GM12873 (cell line): ENCODE measurements around the gene RASGRF1.

Experiments used
- TF ChIP-seq, protein P1 (sequence below): IDR thresholded peaks from 2 replicates; pipeline ENCODE4 v1.5.1; 2012; ENCODE audit warnings: low read depth, mild to moderate bottlenecking, moderate library complexity, low read length, control low read depth; ENCODE audit not compliant: insufficient read depth; ENCODE audit errors: missing control alignments

The RASGRF1 gene

GRCh38 chr15:78946493-78946892, 144.1 kb downstream of the RASGRF1 start:
- TF ChIP-seq, protein P1, sequence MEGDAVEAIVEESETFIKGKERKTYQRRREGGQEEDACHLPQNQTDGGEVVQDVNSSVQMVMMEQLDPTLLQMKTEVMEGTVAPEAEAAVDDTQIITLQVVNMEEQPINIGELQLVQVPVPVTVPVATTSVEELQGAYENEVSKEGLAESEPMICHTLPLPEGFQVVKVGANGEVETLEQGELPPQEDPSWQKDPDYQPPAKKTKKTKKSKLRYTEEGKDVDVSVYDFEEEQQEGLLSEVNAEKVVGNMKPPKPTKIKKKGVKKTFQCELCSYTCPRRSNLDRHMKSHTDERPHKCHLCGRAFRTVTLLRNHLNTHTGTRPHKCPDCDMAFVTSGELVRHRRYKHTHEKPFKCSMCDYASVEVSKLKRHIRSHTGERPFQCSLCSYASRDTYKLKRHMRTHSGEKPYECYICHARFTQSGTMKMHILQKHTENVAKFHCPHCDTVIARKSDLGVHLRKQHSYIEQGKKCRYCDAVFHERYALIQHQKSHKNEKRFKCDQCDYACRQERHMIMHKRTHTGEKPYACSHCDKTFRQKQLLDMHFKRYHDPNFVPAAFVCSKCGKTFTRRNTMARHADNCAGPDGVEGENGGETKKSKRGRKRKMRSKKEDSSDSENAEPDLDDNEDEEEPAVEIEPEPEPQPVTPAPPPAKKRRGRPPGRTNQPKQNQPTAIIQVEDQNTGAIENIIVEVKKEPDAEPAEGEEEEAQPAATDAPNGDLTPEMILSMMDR, result no peak

- TF ChIP-seq, protein P1, result no peak
These were observed 145.7 kb downstream of the RASGRF1 start, which contains the start of gene CTSH for GRCh38 chr15:78944669-78945407. CTSH (minus strand) TSS chr15:78945046; CDS start chr15:78944981, 65 bp downstream.

GRCh38 chr15:78944202-78944625, 146.4 kb downstream of the RASGRF1 start:
- TF ChIP-seq, protein P1, result no peak

DNA sequence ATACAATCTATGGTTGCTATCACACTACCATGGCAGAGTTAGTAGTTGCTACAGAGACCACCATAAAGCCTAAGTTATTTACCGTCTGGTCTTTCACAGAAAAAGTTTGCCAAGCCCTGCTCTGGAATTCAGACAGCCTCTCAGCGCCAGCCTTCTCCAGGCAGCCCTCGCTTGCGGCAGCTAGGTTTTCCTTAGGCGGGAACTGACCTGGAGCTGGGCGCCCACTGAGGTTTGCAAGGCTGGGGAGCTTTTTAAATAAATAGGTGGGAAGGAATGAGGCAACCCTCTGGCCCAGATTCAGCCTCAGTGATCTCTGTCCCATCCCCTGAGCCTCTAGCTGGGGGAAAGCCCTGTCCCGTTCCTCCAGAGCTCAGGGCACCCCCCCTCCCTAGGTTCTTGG, 146.9 kb downstream of the RASGRF1 start:
- TF ChIP-seq, protein P1, result no peak

- TF ChIP-seq, protein P1, result no peak
These were observed 147.8 kb downstream of the RASGRF1 start for GRCh38 chr15:78942741-78943140.

DNA sequence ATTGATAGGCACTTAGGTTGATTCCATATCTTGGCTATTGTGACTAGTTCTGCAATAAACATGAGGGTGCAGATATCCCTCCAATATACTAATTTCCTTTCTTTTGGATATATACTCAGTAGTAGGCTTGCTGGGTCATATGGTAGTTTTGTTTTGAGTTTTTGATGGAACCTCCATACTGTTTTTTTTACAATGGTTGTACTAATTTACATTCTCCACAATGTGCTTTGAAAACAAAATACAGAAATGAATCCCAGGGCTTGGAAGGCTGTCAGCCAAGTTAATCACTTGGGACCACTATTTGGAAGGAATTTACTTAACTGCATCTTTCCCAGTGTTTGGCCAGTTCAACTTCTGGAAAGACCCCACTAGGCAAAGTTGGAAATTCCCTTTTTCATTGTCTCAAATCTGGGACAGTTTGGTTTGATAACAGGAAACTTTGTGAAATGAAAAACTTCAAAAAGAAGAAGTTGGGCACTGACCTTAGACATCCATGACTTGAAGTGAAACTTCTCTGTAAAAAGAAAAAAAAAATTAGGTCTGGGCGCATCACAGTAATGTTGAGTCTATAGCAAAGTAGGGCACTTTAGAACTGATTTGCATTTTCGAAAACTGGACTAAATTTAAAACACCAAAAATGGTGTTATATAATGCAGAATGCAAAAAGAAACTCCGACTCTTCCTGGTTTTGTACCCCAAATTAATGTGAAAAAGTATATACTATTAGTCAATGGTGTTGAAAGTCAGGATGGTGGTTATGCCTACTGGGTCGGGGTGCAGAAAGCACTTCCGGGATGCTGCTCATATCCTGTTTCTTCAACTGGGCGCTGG, 151.7 kb downstream of the RASGRF1 start:
- TF ChIP-seq, protein P1, result no peak

DNA sequence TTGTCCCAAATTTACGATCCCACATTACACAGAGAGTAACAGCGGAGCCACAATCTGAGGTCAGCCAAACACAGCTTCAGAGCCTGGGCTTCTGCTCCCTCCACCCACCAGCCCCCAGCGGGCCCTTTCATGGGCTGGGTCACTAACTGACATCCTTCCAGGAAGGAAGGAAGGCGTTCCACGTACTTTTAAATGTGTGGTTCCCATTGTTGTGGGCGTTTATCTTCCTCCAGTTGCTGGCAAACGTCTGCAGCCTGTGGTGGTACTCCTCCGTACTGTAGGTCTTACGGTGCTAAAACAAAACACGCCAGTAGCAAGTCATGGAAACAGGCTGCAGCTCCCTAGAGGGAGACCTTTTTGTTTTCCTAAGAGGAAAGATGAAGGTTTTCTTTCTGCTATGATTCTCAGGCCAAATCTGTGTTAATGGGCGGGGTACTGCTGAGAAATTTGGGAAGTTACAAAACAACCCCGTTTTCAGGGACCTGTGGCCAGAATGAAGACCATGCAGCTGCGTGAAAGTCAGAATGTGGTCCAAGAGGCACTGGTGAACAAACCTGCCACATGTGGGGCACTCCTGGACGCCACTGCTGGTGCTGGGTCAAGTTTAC, 153.3 kb downstream of the RASGRF1 start:
- TF ChIP-seq, protein P1, result no peak
